RWPE2 (cell line): ENCODE data around the gene FHOD3.

Experiments
- ATAC-seq: fragments of 200-7000 bp; cut with Tn5 transposase; 3 replicates; pipeline ENCODE4 v1.9.1; 2021; ENCODE audit warnings: low read depth
- DNase-seq: peaks from one replicate; pipeline ENCODE4 v3.0.0-alpha.2; 2020; ENCODE audit warnings: low spot score
- H3K27ac ChIP-seq: fragments of 450-650 bp; 2 replicates; pipeline ENCODE4 v1.5.1; 2017; ENCODE audit warnings: mild to moderate bottlenecking; ENCODE audit not compliant: poor library complexity, severe bottlenecking
- H3K27me3 ChIP-seq: fragments of 250-450 bp; sonication (Bioruptor Pico); 2 replicates; pipeline ENCODE4 v1.5.1; 2021; ENCODE audit warnings: mild to moderate bottlenecking, moderate library complexity; ENCODE audit not compliant: insufficient read depth, poor library complexity, severe bottlenecking
- H3K36me3 ChIP-seq: fragments of 250-450 bp; sonication (Bioruptor Pico); 2 replicates; pipeline ENCODE4 v1.5.1; 2020; ENCODE audit warnings: low read depth, mild to moderate bottlenecking, moderate library complexity
- H3K4me1 ChIP-seq: fragments of 250-450 bp; sonication (Bioruptor Pico); 2 replicates; pipeline ENCODE4 v1.5.1; 2021; ENCODE audit warnings: mild to moderate bottlenecking, moderate library complexity; ENCODE audit not compliant: insufficient read depth, poor library complexity, severe bottlenecking
- H3K4me3 ChIP-seq: fragments of 250-450 bp; sonication (Bioruptor Pico); 2 replicates; pipeline ENCODE4 v1.5.1; 2021; ENCODE audit warnings: mild to moderate bottlenecking, moderate library complexity; ENCODE audit not compliant: severe bottlenecking
- H3K9me3 ChIP-seq: fragments of 250-450 bp; sonication (Bioruptor Pico); 2 replicates; pipeline ENCODE4 v1.5.1; 2021; ENCODE audit warnings: mild to moderate bottlenecking, moderate library complexity; ENCODE audit not compliant: severe bottlenecking
- CTCF ChIP-seq: fragments of 450-650 bp; IDR thresholded peaks from one replicate; pipeline ENCODE4 v1.5.1; 2017; ENCODE audit warnings: mild to moderate bottlenecking, moderate library complexity; ENCODE audit not compliant: poor library complexity, severe bottlenecking

Gene FHOD3

GRCh38 chr18:36757991-36758390 is 460.5 kb downstream of the FHOD3 start:
- Histone ChIP-seq H3K9me3 (no peaks in the 10 kb centered on the region), H3K36me3 (peaks cover 3% of the 10 kb centered on the region; the same call in 1 of the 2 replicates), H3K4me3 (no peak overlapping the region), H3K4me1 (peaks cover 7% of the 10 kb centered on the region), H3K27me3 (no peaks in the 10 kb centered on the region), H3K27ac (no peak overlapping the region)
- TF ChIP-seq CTCF, result no peak
- ATAC-seq (no peak), DNase-seq (no peak)

GRCh38 chr18:36758623-36759022 is 461.1 kb downstream of the FHOD3 start:
- peaks cover 3% of the 10 kb centered on the region; the same call in 1 of the 2 replicates for H3K36me3 ChIP-seq
- no peaks in the 10 kb centered on the region for H3K27me3 ChIP-seq
- no peak overlapping the region for H3K27ac ChIP-seq
- no peaks in the 10 kb centered on the region for H3K9me3 ChIP-seq
- DNase-seq, result no peak
- TF ChIP-seq CTCF, result no peak
- ATAC-seq, result no peak
- no peak overlapping the region for H3K4me3 ChIP-seq
- peaks cover 7% of the 10 kb centered on the region for H3K4me1 ChIP-seq

- ATAC-seq (no peak), DNase-seq (no peak)
- H3K4me3 ChIP-seq, result no peak overlapping the region
- TF ChIP-seq CTCF, result no peak
- H3K36me3 ChIP-seq, result no peaks in the 10 kb centered on the region; the same call in 1 of the 2 replicates
- no peaks in the 10 kb centered on the region for H3K27me3 ChIP-seq
- H3K9me3 ChIP-seq, result no peaks in the 10 kb centered on the region
- H3K4me1 ChIP-seq, result peaks cover 7% of the 10 kb centered on the region
- H3K27ac ChIP-seq, result no peak overlapping the region
These were observed 461.8 kb downstream of the FHOD3 start for GRCh38 chr18:36759167-36759776.

GRCh38 chr18:36760598-36760997 is 463.1 kb downstream of the FHOD3 start:
- no peaks in the 10 kb centered on the region for H3K27me3 ChIP-seq
- TF ChIP-seq CTCF, result no peak

GRCh38 chr18:36761186-36761698 is 463.7 kb downstream of the FHOD3 start:
- Histone ChIP-seq H3K9me3 (no peaks in the 10 kb centered on the region), H3K27ac (no peak overlapping the region), H3K4me3 (no peak overlapping the region), H3K36me3 (no peaks in the 10 kb centered on the region; the same call in 1 of the 2 replicates), H3K27me3 (no peaks in the 10 kb centered on the region), H3K4me1 (peaks cover 6% of the 10 kb centered on the region)
- DNase-seq, result no peak
- no peak for TF ChIP-seq CTCF
- no peak for ATAC-seq

More at GRCh38 chr18:36760598-36760997, 463.1 kb downstream of the FHOD3 start:
- Histone ChIP-seq H3K27ac (no peak overlapping the region), H3K9me3 (no peaks in the 10 kb centered on the region), H3K36me3 (no peaks in the 10 kb centered on the region; the same call in 1 of the 2 replicates), H3K4me3 (no peak overlapping the region), H3K4me1 (peaks cover 7% of the 10 kb centered on the region)
- ATAC-seq (no peak), DNase-seq (no peak)
